ENCODE data around the gene KRTAP1-3.

- no peak for TF ChIP-seq CTCF (conservative IDR thresholded peaks at IDR 0.05; ENCODE audit: low read length)
- no peak for TF ChIP-seq EZH2phosphoT487 (IDR thresholded peaks at IDR 0.05; ENCODE audit: borderline replicate concordance, low read depth, low read length)
Measured at GRCh38 chr17:41020336-41020735, 14.3 kb downstream of the KRTAP1-3 start.

Data from OCI-LY7 (cell line).